GM19099 (cell line): Measurements from ENCODE around the gene IZUMO4.

Source experiments
- POLR2A ChIP-seq: IDR thresholded peaks from 3 replicates; pipeline ENCODE4 v1.6.1; 2011; ENCODE audit warnings: low read depth; ENCODE audit not compliant: insufficient read length; ENCODE audit errors: extremely low read depth

IZUMO4 gene

GRCh38 chr19:2135474-2136402 is 39.0 kb downstream of the IZUMO4 start:
- TF ChIP-seq POLR2A = no peak

- TF ChIP-seq POLR2A = no peak
Measured at GRCh38 chr19:2136796-2137195, 40.1 kb downstream of the IZUMO4 start.

- TF ChIP-seq POLR2A = no peak
Measured at GRCh38 chr19:2138061-2138728, 41.5 kb downstream of the IZUMO4 start.

DNA sequence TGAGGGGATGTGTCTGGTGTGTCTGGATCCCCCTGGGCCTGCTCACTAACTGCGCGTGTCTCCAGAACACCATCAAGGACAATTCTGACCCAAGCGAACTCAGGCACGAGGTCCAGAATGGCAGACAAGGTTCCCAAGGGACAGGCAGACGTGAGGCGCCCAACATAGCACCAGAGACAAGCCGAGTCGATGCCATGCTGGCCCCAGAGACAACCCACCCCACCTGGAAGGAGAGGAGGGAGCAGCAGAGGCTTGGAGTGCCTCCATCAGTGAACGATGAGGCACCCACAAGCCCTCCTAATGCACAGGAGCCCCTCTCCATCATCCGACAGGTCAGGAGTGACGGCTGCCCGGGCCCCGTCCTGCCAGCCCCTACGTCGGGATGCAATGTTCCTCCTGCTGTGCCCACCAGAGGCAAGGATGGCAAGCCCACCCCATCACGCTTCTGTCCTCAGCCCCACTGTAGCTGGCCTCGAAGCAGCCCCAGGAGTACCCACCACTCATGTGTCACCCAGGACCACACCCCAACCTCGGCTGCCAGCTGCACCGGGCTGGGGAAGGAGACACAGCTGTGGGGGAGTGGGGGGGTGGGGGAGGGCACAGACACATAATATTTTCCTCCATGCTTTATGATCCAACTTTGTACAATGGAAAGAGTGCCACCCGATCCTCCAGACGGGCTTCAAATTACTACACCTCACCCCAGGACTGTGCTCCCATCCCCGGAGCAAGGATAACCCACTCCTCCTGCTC is 42.8 kb downstream of the IZUMO4 start:
- TF ChIP-seq POLR2A = no peak

- TF ChIP-seq POLR2A = no peak
Measured at GRCh38 chr19:2140138-2140569, 43.4 kb downstream of the IZUMO4 start.

- TF ChIP-seq POLR2A = no peak
Measured at GRCh38 chr19:2142173-2142829, 45.6 kb downstream of the IZUMO4 start.

GRCh38 chr19:2144190-2144589 is 47.5 kb downstream of the IZUMO4 start:
- no peak for TF ChIP-seq POLR2A

DNA sequence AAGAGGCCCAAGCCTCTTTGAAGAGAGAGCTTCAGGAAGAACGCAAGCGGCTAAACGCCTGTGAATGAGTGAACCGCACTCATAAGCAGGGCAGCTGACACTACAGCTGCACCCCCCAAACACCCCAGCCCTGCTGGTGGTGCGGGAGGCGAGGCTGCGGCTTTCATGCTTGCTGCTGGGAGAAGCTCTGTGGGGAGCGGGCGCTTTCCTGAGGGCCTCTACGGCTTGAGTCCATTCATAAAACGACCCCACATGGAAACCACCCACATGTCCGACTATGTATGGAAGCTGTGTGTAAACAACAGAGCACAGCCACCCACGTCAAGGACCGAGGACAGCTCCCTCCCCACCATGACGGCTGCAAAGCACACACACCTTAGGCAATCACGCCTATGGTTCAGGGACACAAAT is 49.1 kb downstream of the IZUMO4 start:
- TF ChIP-seq POLR2A = no peak

GRCh38 chr19:2148482-2149135 is 51.9 kb downstream of the IZUMO4 start:
- no peak for TF ChIP-seq POLR2A
